Measurements from ENCODE around the gene HNRNPUL1.

Gene HNRNPUL1

DNA sequence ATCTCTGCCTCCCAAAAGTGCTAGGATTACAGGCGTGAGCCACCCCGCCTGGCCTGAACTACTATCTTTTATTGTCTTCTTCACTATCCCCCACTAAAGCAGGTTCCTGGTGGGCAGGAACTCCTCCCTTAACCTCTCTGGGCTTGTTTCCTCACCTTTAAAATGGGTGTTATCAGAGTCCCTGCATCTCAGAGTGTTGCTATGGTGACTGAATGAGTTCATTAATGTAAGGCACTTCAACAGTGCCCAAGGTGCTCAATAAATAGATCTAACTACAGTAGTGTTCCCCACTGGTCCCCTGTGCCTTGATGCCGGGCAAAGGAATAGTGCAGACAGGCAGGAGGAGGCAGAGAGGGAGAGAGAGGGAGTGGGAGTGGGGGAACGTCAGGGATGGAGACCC is 66.3 kb downstream of the HNRNPUL1 start:
- DNase-seq (ENCODE audit: low spot score): peak; percentile 31
- in situ Hi-C loops (cut with MboI; ENCODE audit: low pct_unique_long_range_greater_than_20kb, low sequenced_read_pairs, unreplicated experiment): no loop called here
- TF ChIP-seq, protein P1, sequence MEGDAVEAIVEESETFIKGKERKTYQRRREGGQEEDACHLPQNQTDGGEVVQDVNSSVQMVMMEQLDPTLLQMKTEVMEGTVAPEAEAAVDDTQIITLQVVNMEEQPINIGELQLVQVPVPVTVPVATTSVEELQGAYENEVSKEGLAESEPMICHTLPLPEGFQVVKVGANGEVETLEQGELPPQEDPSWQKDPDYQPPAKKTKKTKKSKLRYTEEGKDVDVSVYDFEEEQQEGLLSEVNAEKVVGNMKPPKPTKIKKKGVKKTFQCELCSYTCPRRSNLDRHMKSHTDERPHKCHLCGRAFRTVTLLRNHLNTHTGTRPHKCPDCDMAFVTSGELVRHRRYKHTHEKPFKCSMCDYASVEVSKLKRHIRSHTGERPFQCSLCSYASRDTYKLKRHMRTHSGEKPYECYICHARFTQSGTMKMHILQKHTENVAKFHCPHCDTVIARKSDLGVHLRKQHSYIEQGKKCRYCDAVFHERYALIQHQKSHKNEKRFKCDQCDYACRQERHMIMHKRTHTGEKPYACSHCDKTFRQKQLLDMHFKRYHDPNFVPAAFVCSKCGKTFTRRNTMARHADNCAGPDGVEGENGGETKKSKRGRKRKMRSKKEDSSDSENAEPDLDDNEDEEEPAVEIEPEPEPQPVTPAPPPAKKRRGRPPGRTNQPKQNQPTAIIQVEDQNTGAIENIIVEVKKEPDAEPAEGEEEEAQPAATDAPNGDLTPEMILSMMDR (IDR thresholded peaks at IDR 0.05; ENCODE audit: extremely low read depth, insufficient read depth, missing control alignments): no peak

DNA sequence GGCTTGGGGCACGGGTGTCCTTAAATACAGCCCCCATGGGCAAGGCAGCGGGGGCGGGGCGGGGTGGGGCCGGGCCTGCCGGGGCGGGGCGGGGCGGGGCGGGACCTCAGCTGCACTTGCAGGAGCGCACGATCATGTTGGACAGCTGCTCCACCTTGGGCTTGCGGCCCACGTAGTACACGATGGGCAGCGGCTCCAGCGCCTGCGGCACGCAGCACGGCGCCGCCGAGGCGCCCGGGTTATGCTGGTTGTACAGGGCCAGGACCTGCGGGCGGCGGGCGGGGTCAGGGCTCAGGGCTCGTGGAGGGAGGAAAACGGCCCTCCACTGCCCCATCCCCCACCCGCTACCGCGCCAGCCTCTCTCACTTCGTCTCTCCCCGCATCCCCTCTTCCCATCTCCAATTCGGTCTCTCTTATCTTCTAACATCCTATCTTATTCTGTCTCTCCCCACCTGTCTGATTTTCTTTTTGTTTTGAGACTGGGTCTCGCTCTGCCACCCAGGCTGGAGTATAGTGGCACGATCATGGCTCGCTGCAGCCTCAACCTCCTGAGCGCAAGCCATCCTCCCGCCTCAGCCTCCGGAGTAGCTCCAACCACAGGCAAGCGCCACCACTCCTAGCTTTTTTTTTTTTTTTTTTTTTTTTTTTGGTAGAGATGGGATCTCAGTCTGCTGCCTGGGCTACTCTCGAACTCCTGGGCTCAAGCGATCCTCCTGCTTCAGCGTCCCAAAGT is 66.9 kb downstream of the HNRNPUL1 start:
- in situ Hi-C loops (cut with MboI; ENCODE audit: low pct_unique_long_range_greater_than_20kb, low sequenced_read_pairs, unreplicated experiment): no loop called here
- no peak for DNase-seq (ENCODE audit: low spot score)
- TF ChIP-seq, protein P1 (IDR thresholded peaks at IDR 0.05; ENCODE audit: extremely low read depth, insufficient read depth, missing control alignments): no peak

DNA sequence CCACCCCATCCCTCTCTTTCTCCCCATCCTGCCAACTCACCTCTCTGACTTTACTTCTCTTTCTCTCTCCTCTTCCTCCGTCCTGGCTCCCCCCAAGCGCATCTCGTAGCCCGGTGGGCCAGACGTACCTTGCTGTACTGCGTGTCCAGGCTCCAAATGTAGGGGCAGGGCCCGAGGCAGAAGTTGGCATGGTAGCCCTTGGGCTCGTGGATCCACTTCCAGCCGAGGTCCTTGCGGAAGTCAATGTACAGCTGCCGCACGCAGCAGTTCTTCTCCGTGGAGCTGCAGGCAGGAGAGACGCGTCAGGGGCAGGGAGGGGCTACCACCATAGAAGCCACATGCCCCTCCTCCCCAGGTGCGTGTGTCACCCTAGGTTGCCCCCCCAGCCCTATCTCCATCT is 67.8 kb downstream of the HNRNPUL1 start:
- DNase-seq (ENCODE audit: low spot score): no peak
- in situ Hi-C loops (cut with MboI; ENCODE audit: low pct_unique_long_range_greater_than_20kb, low sequenced_read_pairs, unreplicated experiment): no loop called here
- TF ChIP-seq, protein P1 (IDR thresholded peaks at IDR 0.05; ENCODE audit: extremely low read depth, insufficient read depth, missing control alignments): no peak

DNA sequence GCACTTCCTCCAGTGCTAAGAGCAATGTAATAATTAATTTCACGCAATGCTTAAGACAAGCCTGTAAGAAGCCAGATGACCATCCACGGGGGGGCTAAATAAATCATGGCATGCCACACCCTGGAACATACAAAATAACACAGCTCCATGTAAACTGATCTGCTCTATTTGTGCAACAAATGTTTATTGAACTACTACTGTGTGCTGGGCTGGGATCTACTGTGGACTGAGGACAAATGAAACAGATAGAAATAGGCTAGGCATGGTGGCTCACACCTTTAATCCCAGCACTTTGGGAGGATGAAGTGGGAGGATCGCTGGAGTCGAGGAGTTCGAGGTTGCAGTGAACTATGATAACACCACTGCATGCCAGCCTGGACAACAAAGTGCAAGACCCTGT is 68.3 kb downstream of the HNRNPUL1 start:
- TF ChIP-seq, protein P1 (IDR thresholded peaks at IDR 0.05; ENCODE audit: extremely low read depth, insufficient read depth, missing control alignments): no peak
- in situ Hi-C loops (cut with MboI; ENCODE audit: low pct_unique_long_range_greater_than_20kb, low sequenced_read_pairs, unreplicated experiment): no loop called here
- DNase-seq (ENCODE audit: low spot score): no peak

DNA sequence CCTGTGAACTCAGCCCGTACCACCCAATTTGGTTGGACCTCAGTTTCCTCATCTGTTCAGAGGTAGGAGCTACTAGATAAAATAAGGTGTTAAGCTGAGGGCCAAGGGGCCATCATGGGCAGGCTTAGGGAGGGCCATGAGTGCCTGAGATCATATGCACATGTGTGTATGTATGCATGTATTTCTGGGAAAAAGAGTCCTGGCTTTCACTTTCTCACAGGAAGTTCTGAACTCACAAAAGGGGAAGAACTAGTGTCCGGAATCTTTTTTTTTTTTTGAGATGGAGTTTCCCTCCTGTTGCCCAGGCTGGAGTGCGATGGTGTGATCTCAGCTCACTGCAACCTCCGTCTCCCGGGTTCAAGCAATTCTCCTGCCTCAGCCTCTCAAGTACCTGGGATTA is 70.6 kb downstream of the HNRNPUL1 start:
- TF ChIP-seq, protein P1 (IDR thresholded peaks at IDR 0.05; ENCODE audit: extremely low read depth, insufficient read depth, missing control alignments): no peak
- in situ Hi-C loops (cut with MboI; ENCODE audit: low pct_unique_long_range_greater_than_20kb, low sequenced_read_pairs, unreplicated experiment): no loop called here
- DNase-seq (ENCODE audit: low spot score): no peak

DNA sequence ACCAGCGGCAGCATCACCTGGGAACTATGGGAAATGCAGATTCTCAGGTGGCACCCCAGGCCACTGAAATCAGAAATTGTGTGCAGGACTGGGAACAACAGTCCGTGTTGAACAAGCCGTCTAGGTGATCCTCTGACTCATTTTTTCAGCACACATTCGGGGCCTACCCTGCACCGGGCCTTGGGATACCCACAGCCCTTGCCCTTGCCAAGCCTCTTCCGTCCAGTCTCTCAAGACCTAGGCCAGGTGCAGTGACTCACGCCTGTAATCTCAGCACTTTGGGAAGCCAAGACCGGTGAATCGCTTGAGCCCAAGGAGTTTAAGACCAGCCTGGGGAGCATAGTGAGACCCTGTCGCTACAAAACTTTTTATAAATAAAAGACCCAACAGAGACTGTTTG is 71.3 kb downstream of the HNRNPUL1 start:
- in situ Hi-C loops (cut with MboI; ENCODE audit: low pct_unique_long_range_greater_than_20kb, low sequenced_read_pairs, unreplicated experiment): no loop called here
- TF ChIP-seq, protein P1 (IDR thresholded peaks at IDR 0.05; ENCODE audit: extremely low read depth, insufficient read depth, missing control alignments): no peak
- no peak for DNase-seq (ENCODE audit: low spot score)

All from GM13977 (cell line).